Mammary epithelial cell (primary cell): ENCODE results near the gene SLC39A8.

Experiments
- CTCF ChIP-seq, 2 donors: IDR thresholded peaks in 1 of 2; conservative IDR thresholded peaks in 1 of 2; 2 replicates each; pipeline ENCODE4 v1.5.1; 2011 to 2012; ENCODE audit warnings: inconsistent platforms in 2 of 2, low read length in 2 of 2, mild to moderate bottlenecking in 2 of 2, control low read depth in 1 of 2, low read depth in 1 of 2; ENCODE audit not compliant: insufficient read depth in 1 of 2; ENCODE audit errors: extremely low read depth in 1 of 2
- EZH2 ChIP-seq: IDR thresholded peaks from 2 replicates; pipeline ENCODE4 v1.6.1; 2012; ENCODE audit warnings: low read length, inconsistent platforms, borderline replicate concordance

- TF ChIP-seq CTCF (conservative IDR thresholded peaks at IDR 0.05 in 1 of 2, IDR thresholded peaks at IDR 0.05 in 1 of 2; ENCODE audit: extremely low read depth in 1 of 2, insufficient read depth in 1 of 2, low read depth in 1 of 2, low read length in 2 of 2) (no peak), EZH2 (no peak)
Measured at GRCh38 chr4:102326951-102327350, 18.3 kb downstream of the SLC39A8 start.
